Activated CD8-positive, alpha-beta memory T cell treated with anti-CD3 and anti-CD28 coated beads, Interleukin-2, amount 50 U/mL, for 4 hours (primary cell): ENCODE results near the gene ACAP2.
"Not testable (repeated sequence)": the region's sequence is repeated elsewhere in the genome, so short reads cannot be mapped to it uniquely, and the experiment has no call there.

Source experiments
- DNase-seq: peaks from one replicate; pipeline ENCODE4 v3.0.0-alpha.2; 2020

Gene ACAP2

GRCh38 chr3:195441992-195442572, 738 bp downstream of the ACAP2 start:
- DNase-seq = peak; percentile 37

DNA sequence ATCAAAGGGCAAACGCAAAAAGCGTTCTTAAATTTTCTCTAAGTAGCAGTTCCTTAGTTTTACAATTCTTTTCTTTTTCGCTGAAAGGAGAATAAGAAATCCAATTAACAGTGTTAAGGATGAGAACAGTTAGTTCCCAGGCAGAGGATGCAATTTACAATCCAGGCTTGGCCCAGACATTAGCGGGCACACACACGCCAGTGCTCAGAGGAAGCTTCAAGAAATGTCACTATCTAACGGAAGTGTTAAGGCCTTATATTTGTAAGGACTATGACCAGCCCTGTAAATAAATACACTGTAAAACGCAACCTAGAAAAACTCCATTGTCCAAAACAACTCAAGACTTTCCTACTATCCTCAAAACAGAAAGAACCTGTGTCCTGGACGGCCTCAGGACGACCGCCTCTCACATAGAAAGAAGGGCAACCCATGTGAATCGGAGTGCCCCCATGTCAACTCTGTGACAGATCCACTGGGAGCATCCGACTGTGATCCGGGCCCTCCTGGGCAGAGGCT, 1.3 kb downstream of the ACAP2 start:
- no peak for DNase-seq

DNA sequence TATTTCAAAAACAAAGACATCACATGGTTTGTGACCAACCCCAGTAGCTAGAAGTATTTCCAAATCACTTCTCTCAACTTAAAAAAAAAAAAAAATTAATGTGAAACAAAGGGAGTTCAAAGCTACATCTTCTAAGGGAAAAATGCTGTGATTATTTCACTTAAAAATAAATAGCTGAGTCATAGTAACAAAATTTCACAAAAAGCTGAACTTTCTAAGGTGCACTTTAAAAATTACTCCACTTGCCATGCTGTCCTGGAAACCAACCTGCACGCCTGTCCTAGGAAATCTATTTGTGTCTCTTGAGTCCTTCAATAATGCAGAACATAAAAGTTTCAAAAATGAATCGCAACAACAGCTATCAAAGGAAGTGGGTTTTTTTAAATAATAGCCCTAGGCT, 1.8 kb downstream of the ACAP2 start:
- no peak for DNase-seq

DNA sequence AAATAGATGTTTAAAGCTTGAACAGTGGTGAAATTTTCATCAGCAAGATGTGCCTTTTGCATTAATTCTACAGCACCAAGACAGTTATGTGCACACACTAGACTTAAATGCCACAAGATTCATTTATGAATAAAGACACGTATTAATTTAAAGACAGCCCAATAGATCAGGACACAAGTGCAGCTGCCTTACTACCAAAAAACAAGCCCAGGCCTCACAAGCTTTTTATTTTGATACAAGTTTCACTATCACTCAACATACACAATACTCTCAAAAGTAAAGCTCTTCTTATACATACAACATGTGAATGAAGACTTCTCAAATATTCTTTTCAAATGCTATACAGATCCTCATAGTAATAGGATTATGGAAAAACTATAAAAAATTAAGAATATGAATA, 2.4 kb downstream of the ACAP2 start:
- no peak for DNase-seq

DNA sequence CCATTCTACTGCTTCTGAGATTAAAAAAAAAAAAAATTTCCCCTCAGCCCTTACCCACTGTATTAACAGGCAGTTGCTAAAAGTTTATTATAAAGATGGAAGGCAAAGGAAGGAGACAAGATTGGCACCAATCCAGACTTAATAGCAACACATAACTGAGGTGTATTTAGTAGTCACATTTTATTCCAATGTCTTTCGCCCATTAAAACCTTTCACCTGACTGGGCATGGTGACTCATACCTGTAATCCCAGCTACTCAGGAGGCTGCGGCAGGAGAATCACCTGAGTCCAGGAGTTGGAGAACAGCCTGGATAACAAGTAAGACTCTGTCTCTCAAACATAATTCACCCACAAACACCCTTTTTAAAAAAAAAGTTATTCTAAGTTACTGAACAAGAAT, 4.4 kb downstream of the ACAP2 start:
- no peak for DNase-seq

GRCh38 chr3:195425849-195426248, 17.0 kb downstream of the ACAP2 start:
- no peak for DNase-seq

- DNase-seq = no peak
Measured at GRCh38 chr3:195423818-195424217, 19.0 kb downstream of the ACAP2 start.

GRCh38 chr3:195421400-195421799, 21.4 kb downstream of the ACAP2 start:
- no peak for DNase-seq

GRCh38 chr3:195416795-195417194, 26.0 kb downstream of the ACAP2 start:
- DNase-seq = no peak

GRCh38 chr3:195411836-195412235, 31.0 kb downstream of the ACAP2 start:
- no peak for DNase-seq

GRCh38 chr3:195410546-195410945, 32.3 kb downstream of the ACAP2 start:
- DNase-seq = no peak

DNA sequence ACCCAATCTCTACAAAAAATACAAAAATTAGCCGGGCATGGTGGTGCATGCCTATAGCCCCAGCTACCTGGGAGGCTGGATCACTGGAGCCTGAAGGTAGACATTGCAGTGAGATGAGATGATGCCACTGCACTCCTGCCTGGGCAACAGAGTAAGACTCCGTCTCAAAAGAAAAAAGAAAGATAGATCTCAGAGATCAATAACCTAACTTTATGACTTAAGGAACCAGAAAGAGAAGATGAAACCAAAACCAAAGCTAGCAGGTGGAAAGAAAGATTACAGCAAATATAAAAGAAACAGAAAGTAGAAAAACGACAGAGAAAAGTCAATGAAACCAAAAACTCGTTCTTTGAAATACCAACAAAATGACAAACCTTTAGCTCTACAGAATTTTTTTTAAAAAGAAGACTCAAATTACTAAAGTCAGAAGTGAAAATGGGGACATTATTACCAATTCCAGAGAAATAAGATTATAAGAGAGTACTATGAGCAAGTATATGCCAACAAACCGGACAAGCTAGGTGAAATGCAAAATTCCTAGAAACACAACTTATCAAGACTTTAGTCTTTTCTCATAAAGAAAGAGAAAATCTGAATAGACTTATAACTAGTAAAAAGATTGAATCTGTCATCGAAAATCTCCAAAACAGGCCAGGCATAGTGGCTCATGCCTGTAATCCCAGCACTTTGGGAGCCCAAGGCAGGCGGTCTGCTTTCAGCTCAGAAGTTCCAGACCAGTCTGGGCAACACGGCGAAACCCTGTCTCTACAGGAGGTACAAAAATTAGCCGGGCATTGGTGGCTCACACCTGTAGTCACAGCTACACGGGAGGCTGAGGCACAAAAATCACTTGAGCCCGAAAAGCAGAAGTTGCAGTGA, 35.0 kb downstream of the ACAP2 start:
- DNase-seq = no peak

DNA sequence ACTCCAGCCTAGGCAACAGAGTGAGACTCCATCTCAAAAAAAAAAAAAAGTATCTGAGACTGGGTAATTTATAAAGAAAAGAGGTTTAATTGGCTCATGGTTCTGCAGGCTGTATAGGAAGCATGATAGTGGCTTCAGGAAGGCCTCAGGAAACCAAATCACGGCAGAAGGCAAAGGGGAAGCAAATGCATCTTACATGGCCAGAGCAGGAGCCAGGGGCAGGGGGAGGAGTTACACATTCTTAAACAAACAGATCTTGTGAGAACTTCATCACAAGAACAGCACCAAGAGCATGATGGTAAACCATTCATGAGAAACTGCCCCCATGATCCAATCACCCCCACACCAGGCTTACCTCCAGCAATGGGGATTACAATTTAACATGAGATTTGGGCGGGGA, 37.2 kb downstream of the ACAP2 start:
- no peak for DNase-seq

DNA sequence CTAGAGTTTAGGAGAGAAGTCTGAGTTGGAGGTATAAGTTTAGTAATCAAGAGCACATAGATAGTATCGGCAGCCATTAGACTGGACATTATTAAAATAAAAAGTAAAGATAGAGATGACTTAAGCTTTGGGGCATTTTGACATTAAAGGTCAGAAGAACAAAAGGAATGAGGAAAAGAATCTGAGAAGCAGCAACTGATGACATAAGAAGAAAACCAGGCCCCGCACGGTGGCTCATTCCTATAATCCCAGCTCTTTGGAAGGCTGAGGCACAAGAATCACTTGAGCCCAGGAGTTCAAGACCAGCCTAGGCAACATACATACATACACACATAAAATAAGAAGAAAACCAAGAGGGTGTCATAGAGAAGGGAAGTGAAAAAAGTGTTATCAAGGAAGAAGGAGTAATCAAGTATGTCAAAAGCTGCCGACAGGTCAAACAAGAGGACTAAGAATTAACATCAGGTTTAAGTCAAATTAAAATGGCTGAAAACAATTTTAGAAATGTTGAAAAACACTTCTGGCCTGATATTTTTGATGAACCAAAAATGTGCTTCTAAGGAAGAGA, 38.9 kb downstream of the ACAP2 start:
- no peak for DNase-seq

- DNase-seq = no peak
Measured at GRCh38 chr3:195403244-195403643, 39.6 kb downstream of the ACAP2 start.

GRCh38 chr3:195401943-195402342, 40.9 kb downstream of the ACAP2 start:
- DNase-seq = no peak

DNA sequence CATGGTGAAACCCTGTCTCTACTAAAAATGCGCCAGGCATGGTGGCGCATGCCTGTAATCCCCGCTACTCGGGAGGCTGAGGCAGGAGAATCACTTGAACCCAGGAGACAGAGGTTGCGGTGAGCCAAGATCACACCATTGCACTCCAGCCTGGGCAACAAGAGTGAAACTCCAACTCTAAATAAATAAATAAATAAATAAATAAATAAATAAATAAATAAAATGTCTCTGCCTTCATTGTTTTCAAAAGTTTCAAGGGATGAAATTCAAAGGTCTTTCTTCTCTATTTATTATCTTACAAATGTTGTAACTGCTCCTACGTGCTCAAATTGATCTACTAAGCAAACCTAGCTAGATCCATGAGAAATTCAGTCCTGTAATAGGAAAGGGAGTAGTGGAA, 44.4 kb downstream of the ACAP2 start:
- DNase-seq = not testable (repeated sequence)

- DNase-seq = no peak
Measured at GRCh38 chr3:195397524-195397923, 45.3 kb downstream of the ACAP2 start.

DNA sequence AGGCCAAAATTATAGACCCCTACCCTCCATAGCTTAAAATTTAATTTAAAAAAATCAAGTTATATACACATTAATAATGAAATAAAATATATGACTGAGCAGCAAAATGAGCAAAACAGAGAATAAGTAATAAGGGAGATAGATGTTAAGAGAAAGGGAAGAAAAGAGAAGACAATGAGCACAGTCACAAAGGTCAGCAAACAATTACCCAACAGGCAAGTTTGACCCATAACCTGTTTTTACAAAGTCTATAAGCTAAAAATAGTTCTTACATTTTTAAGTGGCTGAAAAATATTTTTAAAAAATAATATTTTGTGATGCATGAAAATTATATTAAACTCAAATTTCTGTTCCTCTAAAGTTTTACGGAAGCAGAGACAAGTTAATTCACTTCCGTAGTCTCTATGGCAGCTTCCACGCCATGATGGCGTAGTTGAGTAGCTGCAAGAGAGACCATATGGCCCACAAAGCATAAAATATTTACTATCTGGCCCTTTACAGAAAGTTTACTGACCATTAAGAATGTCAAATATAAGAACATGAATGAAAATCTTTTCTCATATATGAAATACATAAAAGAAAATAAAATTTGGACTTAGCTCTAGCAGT, 47.5 kb downstream of the ACAP2 start:
- no peak for DNase-seq

DNA sequence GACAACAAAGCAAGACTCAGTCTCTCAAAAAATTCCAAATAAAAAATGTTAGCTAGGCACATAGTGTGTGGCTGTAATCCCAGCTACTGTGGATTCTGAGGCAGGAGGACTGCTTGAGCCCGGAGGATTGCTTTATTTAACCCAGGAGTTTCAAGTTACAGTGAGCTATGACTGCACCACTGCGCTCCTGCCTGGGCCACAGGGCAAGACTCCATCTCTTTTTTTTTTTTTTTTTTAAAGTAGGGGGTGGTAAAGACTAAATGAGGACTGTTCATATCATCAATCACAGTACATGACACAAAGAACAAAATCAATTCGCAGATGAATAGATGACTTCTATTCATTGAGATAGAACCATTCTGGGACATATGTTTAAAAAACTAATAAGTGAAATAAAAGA, 48.1 kb downstream of the ACAP2 start:
- DNase-seq = no peak

- no peak for DNase-seq
Measured at GRCh38 chr3:195394024-195394423, 48.8 kb downstream of the ACAP2 start.

- DNase-seq = no peak
Measured at GRCh38 chr3:195388380-195388779, 54.4 kb downstream of the ACAP2 start.

DNA sequence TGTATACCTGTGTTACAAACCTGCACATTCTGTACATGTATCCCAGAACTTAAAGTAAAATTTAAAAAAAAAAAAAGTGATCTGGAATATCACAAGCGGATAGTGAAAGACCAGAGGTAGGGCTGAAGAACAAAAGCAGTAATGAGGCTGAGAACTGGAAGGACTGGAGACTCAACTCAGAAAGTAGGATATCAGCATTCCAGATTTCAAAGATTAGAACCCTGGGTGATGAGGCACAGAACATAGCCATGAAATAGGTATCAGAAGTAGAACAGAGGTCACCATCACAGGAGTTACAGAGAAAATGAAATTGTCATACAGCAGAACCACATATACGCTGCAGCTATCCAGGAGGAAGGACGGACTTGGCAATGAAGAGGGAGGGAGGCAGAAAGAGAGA, 56.1 kb downstream of the ACAP2 start:
- DNase-seq = no peak

DNA sequence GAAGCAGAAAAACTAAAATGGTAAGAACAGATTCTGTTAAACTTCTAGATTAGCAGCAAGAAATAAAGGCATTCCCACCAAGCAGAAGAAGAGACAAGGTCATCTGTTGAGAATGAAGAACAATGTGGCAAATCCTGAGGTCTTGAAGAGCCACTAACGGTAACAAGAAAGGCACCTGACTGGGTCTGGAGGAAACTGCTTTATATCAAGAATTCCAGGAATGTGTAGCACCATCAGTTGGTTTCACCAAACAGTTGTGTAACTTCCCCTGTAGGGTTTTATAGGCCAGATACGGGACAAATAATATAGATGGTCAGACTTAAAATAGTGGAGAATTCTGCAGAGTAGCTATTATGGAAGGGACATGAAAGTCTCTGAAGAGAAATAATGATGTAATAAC, 57.3 kb downstream of the ACAP2 start:
- DNase-seq = no peak
